ENCODE measurements around the gene PHC3.

DNA sequence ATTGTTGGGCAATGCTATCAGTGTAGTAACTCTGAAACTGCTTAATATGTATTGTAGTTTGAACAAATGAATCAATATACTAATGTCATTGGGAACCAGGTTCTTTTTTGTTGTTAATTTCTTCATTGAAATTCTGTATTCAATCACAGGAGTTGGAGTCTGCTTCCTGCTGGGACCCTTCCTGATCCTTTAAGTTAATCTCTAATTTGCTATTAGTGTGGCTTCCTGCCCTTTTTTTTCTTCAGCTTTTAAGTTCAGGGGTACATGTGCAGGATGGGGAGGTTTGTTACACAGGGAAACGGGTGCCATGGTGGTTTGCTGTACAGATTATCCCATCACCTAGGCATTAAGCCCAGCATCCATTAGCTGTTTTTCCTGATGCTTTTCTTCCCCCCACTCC lies 122.1 kb downstream of the PHC3 start:
- TF ChIP-seq CTCF (IDR thresholded peaks at IDR 0.05; ENCODE audit: poor library complexity, severe bottlenecking): no peak
- no peak for TF ChIP-seq POLR2AphosphoS5 (IDR thresholded peaks at IDR 0.05)
- TF ChIP-seq, protein P1, sequence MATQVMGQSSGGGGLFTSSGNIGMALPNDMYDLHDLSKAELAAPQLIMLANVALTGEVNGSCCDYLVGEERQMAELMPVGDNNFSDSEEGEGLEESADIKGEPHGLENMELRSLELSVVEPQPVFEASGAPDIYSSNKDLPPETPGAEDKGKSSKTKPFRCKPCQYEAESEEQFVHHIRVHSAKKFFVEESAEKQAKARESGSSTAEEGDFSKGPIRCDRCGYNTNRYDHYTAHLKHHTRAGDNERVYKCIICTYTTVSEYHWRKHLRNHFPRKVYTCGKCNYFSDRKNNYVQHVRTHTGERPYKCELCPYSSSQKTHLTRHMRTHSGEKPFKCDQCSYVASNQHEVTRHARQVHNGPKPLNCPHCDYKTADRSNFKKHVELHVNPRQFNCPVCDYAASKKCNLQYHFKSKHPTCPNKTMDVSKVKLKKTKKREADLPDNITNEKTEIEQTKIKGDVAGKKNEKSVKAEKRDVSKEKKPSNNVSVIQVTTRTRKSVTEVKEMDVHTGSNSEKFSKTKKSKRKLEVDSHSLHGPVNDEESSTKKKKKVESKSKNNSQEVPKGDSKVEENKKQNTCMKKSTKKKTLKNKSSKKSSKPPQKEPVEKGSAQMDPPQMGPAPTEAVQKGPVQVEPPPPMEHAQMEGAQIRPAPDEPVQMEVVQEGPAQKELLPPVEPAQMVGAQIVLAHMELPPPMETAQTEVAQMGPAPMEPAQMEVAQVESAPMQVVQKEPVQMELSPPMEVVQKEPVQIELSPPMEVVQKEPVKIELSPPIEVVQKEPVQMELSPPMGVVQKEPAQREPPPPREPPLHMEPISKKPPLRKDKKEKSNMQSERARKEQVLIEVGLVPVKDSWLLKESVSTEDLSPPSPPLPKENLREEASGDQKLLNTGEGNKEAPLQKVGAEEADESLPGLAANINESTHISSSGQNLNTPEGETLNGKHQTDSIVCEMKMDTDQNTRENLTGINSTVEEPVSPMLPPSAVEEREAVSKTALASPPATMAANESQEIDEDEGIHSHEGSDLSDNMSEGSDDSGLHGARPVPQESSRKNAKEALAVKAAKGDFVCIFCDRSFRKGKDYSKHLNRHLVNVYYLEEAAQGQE (IDR thresholded peaks at IDR 0.05; ENCODE audit: borderline replicate concordance): no peak
- TF ChIP-seq TAF1 (IDR thresholded peaks at IDR 0.05; ENCODE audit: low read depth): no peak
- no peak for TF ChIP-seq EP300 (conservative IDR thresholded peaks at IDR 0.05; ENCODE audit: poor library complexity, severe bottlenecking)
- TF ChIP-seq EZH2 (IDR thresholded peaks at IDR 0.05; ENCODE audit: borderline replicate concordance, insufficient read depth, low read length, poor library complexity, severe bottlenecking): no peak
- TF ChIP-seq RAD21 (conservative IDR thresholded peaks at IDR 0.05): no peak
- TF ChIP-seq SMC3 (conservative IDR thresholded peaks at IDR 0.05; ENCODE audit: poor library complexity): no peak
- no peak for TF ChIP-seq MXI1 (conservative IDR thresholded peaks at IDR 0.05; ENCODE audit: poor library complexity, severe bottlenecking)

Data from neural cell (in vitro differentiated cells).